Neutrophil (primary cell): ENCODE measurements around the gene VHLL.

ENCODE experiments used
- H3K27ac ChIP-seq: fragments of 200-600 bp; sonication (generic); 2 replicates; pipeline ENCODE4 v1.5.1; 2016; ENCODE audit warnings: mild to moderate bottlenecking, moderate library complexity
- H3K27me3 ChIP-seq: fragments of 200-600 bp; sonication (generic); 2 replicates; pipeline ENCODE4 v1.6.0; 2016; ENCODE audit warnings: mild to moderate bottlenecking
- H3K36me3 ChIP-seq: fragments of 200-600 bp; sonication (generic); 2 replicates; pipeline ENCODE4 v1.5.1; 2017
- H3K4me1 ChIP-seq, 2 experiments: fragments of 200-600 bp in 1 of 2; sonication (generic) in 1 of 2; 1 replicate in 1 of 2; 2 replicates in 1 of 2; pipeline versions ENCODE4 v1.5.1 to v1.6.1; 2013 to 2016; ENCODE audit warnings: low read depth in 1 of 2, low read length in 1 of 2, mild to moderate bottlenecking in 1 of 2, moderate library complexity in 1 of 2; ENCODE audit not compliant: control insufficient read depth in 1 of 2, insufficient read depth in 1 of 2
- H3K4me3 ChIP-seq, 2 experiments: fragments of 200-600 bp in 1 of 2; sonication (generic) in 1 of 2; 1 replicate in 1 of 2; 2 replicates in 1 of 2; pipeline ENCODE4 v1.5.1; 2013 to 2016; ENCODE audit warnings: low read depth in 1 of 2, low read length in 1 of 2, mild to moderate bottlenecking in 1 of 2, moderate library complexity in 1 of 2
- H3K9me3 ChIP-seq: fragments of 200-600 bp; sonication (generic); 2 replicates; pipeline ENCODE4 v1.5.1; 2016
- TF ChIP-seq, protein P1 (sequence below): fragments of 200-600 bp; sonication (generic); IDR thresholded peaks from 2 replicates; pipeline ENCODE4 v1.5.1; 2016; ENCODE audit warnings: antibody characterized with exemption

The VHLL gene

DNA sequence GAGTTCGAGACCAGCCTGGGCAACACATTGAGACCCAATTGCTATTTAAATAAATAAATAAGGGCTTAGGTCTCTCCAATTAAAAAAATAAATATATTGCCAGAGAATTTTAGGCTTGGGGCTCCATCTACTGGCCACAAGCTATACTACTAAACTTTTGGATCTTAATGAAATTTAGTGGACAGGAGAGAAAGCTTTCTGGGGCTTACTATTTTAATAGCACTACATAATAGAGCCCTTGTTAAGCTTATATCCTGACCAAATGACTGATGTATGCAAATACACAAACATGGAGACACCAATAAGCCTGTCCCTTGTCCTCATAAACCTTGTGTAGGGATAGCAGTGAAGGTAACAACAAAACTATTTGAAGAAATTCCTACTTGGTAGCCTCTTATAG lies 20.6 kb upstream of the VHLL start:
- H3K36me3 ChIP-seq: peaks cover 89% of the 10 kb centered on the region

DNA sequence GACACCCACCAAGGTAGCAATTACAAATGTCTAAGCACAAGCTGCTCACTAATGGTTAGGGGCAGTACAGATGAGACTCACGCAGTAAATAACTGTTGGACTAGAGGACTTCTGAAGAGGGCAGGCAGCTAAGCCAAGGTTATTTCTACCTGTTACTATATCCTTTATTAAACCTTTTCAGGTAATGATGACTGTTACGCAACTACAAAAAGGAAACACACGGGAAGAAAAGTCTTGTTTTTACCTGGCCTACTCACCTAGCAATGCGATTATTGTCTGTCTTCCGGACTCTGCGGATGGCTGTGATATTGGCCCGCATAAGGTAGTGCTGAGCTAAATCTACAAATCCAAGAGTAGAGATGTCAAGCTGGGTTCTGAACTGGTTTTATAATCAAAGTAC lies 17.8 kb upstream of the VHLL start:
- TF ChIP-seq, protein P1, sequence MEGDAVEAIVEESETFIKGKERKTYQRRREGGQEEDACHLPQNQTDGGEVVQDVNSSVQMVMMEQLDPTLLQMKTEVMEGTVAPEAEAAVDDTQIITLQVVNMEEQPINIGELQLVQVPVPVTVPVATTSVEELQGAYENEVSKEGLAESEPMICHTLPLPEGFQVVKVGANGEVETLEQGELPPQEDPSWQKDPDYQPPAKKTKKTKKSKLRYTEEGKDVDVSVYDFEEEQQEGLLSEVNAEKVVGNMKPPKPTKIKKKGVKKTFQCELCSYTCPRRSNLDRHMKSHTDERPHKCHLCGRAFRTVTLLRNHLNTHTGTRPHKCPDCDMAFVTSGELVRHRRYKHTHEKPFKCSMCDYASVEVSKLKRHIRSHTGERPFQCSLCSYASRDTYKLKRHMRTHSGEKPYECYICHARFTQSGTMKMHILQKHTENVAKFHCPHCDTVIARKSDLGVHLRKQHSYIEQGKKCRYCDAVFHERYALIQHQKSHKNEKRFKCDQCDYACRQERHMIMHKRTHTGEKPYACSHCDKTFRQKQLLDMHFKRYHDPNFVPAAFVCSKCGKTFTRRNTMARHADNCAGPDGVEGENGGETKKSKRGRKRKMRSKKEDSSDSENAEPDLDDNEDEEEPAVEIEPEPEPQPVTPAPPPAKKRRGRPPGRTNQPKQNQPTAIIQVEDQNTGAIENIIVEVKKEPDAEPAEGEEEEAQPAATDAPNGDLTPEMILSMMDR: no peak
- Histone ChIP-seq H3K4me3 (no peak overlapping the region), H3K9me3 (no peaks in the 10 kb centered on the region), H3K27ac (no peak overlapping the region), H3K27me3 (no peaks in the 10 kb centered on the region), H3K36me3 (peaks cover 74% of the 10 kb centered on the region), H3K4me1 (no peaks in the 10 kb centered on the region)

More for the DNA sequence above, 20.6 kb upstream of the VHLL start:
- TF ChIP-seq, protein P1: peak; percentile 52
- no peak overlapping the region for H3K27ac ChIP-seq
- H3K4me1 ChIP-seq: no peaks in the 10 kb centered on the region
- H3K27me3 ChIP-seq: no peaks in the 10 kb centered on the region
- H3K9me3 ChIP-seq: no peaks in the 10 kb centered on the region
- no peak overlapping the region for H3K4me3 ChIP-seq

DNA sequence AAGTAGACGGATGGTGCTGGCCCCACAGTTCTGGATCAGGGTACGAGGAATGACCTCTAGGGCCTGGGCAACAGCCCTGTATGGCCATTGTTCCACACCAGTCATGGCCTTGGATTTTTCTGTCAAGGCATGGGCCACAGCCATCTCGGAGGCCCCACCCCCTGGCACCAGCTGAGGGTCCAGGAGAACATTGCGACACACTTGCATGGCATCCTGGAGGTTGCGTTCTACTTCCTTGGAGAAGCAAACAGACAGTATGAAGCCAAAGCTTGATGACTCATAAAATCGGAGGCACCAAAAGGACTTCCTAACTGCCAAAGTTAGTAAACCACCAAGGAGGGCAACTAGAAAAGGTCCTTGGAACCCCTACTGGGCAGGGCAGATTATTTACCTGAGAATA lies 11.9 kb upstream of the VHLL start:
- TF ChIP-seq, protein P1: no peak
- Histone ChIP-seq H3K9me3 (no peaks in the 10 kb centered on the region), H3K27me3 (no peaks in the 10 kb centered on the region), H3K4me3 (no peak overlapping the region), H3K36me3 (peaks cover 68% of the 10 kb centered on the region), H3K27ac (no peak overlapping the region), H3K4me1 (peaks cover 0 to 6% of the 10 kb centered on the region in 2 experiments)

- Histone ChIP-seq H3K27me3 (no peaks in the 10 kb centered on the region), H3K4me3 (no peak overlapping the region), H3K4me1 (peaks cover 5 to 6% of the 10 kb centered on the region in 2 experiments), H3K27ac (no peak overlapping the region), H3K36me3 (peaks cover 54% of the 10 kb centered on the region), H3K9me3 (no peaks in the 10 kb centered on the region)
- TF ChIP-seq, protein P1: no peak
Observed at GRCh38 chr1:156308078-156308477, 9.0 kb upstream of the VHLL start.

GRCh38 chr1:156305215-156305614 lies 6.1 kb upstream of the VHLL start:
- Histone ChIP-seq H3K4me1 (peaks cover 0 to 5% of the 10 kb centered on the region in 2 experiments), H3K4me3 (no peak overlapping the region), H3K36me3 (peaks cover 35% of the 10 kb centered on the region), H3K9me3 (no peaks in the 10 kb centered on the region), H3K27ac (no peak overlapping the region), H3K27me3 (no peaks in the 10 kb centered on the region)
- TF ChIP-seq, protein P1: no peak

GRCh38 chr1:156303241-156303640 lies 4.1 kb upstream of the VHLL start:
- Histone ChIP-seq H3K4me3 (no peak overlapping the region), H3K27ac (no peak overlapping the region), H3K27me3 (no peaks in the 10 kb centered on the region), H3K9me3 (no peaks in the 10 kb centered on the region), H3K4me1 (peaks cover 0 to 5% of the 10 kb centered on the region in 2 experiments), H3K36me3 (peaks cover 15% of the 10 kb centered on the region)
- TF ChIP-seq, protein P1: no peak
